ENCODE data around the gene SERHL2.
A peak's percentile ranks its signal among the peaks of the same experiment; 100 is the strongest.
"Not testable (repeated sequence)": the region's sequence is repeated elsewhere in the genome, so short reads cannot be mapped to it uniquely, and the experiment has no call there.

The SERHL2 gene

GRCh38 chr22:42574046-42574445, 20.3 kb downstream of the SERHL2 start:
- DNase-seq (ENCODE audit: low read depth in 2 of 2): not testable (repeated sequence)

DNA sequence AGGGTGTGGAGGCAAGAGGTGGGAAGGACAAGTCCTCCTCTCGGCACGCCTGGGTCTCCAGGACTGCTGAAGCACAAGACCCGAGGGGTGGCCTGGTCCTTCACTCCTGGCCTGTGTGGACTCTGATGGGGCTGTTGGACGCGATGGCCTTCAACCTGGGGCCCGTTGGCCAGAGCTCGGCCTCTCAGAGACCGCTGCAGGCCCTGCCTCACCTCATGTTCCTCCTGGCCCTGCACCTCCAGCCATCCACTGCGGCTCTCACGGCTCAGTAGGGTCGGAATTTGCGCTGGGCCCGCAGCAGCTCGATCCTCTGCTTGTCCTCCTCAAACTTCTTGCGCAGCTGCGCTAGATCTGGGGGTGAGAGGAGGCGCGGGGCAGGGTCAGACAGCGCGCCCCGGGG, 20.7 kb downstream of the SERHL2 start:
- DNase-seq (ENCODE audit: low read depth in 2 of 2): not testable (repeated sequence)

- not testable (repeated sequence) for DNase-seq (ENCODE audit: low read depth in 2 of 2)
Observed at GRCh38 chr22:42575996-42576574, 22.3 kb downstream of the SERHL2 start.

DNA sequence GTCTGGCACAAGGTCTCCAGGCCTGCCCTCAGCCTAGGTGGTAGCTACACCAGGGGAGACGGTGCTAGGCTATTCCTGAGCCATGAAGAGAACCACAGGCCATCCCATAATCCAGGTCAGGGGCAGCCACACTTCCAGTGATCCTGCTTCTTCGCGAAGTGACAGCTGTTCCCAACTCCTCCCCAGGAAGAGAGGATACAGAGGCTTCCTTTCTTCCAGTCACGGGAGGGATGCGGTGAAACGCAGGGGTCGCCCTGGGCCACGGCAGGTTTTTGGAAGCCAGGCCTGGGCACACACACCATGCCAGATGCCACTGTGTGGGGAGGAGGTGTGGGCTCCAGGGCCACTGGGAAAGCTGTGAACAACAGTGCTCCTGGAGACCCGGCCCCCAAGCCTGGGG, 23.4 kb downstream of the SERHL2 start:
- DNase-seq (ENCODE audit: low read depth in 2 of 2): not testable (repeated sequence)

DNA sequence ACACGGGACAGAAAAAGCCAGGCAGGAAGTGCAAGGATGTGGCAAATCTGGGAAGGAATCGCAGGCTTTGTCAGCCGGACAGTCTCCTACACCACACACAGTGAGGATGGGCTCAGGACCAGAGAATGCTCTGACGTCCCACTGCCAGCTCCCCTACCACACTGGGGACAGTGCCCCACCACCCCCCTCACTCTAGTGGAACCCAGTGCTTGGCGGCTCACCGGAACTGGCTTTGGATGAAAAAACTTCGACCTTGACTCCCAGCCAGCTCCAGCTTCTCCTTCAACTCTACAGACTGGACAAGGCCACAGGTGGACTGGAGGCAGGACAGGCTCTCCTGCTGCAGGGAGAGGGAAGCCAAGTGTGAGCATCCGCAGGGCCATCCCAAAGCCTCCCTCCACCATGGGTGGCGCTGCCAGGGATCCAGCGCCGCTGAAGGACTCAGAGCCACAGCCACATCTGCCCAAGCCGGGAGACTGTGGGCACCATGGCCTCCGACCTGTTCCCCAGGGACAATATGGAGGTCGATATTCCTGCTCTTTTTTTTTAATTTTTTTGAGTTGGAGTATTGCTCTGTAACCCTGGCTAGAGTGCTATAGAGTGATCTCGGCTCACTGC, 24.0 kb downstream of the SERHL2 start:
- no peak for DNase-seq (ENCODE audit: low read depth in 2 of 2)

DNA sequence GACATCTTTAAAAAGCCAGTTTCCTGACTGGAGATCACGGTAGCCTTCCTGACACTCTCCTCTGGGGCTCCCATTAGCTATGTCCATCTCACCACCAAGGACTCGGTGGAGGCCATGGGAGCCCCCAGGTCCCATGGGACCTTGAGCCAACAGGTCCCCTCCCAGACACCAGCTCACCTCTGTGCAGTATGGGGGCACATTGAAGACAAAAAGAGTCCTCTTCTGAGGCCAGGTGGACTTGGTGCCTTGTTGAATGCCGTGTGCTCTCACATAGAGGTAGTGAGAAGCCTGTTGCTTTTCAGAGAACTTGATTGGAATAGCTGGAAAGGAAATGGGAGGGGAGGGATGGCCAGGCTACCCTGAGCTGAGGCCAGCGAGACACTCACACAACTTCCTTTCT, 26.3 kb downstream of the SERHL2 start:
- DNase-seq (ENCODE audit: low read depth in 2 of 2): not testable (repeated sequence)

DNA sequence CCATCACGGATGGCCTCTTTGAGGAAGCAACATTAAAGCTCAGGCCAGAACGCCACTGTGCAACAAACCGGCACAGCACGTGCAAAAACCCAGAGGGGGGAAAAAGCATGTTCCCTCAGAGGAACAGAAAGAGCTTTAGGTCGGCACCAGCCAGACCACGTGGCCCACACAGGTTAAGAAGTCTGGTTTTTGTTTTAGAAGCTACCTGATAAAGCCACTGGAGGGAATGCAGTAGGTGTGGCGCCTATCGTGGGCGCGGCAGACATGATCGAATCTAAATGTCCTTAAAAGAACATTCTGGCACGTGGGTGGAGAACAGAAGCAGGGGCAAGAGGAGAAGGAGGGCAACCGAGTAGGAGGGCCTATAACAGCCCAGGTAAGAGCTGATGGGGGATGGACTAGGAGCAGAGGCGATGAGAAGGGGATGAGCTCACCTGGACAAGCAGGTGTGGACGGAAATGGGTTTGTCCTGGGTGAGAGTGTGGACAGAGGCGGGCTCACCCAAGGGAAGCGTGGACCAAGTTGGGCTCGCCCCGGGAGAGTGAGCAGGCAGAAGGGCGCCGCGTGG, 27.5 kb downstream of the SERHL2 start:
- not testable (repeated sequence) for DNase-seq (ENCODE audit: low read depth in 2 of 2)

GRCh38 chr22:42581762-42582716, 28.3 kb downstream of the SERHL2 start:
- DNase-seq (ENCODE audit: low read depth in 2 of 2): peak; percentile 14 to 29

DNA sequence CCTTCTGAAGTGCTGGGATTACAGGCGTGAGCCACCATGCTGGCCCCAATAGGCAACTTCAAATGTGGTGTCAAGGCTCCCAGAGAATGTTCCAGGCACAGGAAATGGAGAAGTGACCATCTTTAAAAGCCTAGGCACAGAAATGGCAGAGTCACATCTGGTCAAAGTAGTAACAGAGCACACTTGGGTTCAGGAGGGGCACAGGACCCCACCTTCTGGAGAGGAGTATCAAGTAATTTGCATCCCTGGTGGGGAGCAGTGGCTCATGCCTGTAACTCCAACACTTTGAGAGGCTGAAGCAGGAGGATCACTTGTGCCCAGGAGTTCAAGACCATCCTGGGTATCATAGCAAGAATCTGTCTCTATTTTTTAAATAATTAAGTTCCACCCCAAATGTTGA, 29.2 kb downstream of the SERHL2 start:
- no peak for DNase-seq (ENCODE audit: low read depth in 2 of 2)

- DNase-seq (ENCODE audit: low read depth in 2 of 2): no peak
Observed at GRCh38 chr22:42584364-42584940, 30.7 kb downstream of the SERHL2 start.

DNA sequence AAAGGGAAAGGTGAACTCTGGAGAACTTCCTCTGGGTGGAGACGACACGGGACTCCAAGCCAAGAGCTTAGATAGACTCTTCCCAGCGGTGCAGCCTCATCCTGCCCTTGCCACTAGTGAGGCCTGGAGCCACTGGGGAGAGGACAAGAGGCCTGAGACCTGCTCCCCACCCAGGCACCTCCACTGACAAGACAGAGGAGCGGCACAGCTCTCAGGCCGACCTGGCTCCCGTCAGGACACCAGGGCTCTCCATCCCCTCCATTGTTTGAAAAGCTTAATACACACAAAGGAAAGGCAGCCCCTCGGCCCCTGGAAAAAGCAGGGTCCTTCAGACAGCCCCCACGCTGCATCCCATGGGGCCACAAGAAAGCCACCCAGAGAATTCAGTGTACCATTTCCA, 31.3 kb downstream of the SERHL2 start:
- no peak for DNase-seq (ENCODE audit: low read depth in 2 of 2)

- DNase-seq (ENCODE audit: low read depth in 2 of 2): no peak
Observed at GRCh38 chr22:42586381-42586780, 32.6 kb downstream of the SERHL2 start.

- DNase-seq (ENCODE audit: low read depth in 2 of 2): no peak
Observed at GRCh38 chr22:42587588-42588175, 33.9 kb downstream of the SERHL2 start.

GRCh38 chr22:42591987-42592386, 38.2 kb downstream of the SERHL2 start:
- no peak for DNase-seq (ENCODE audit: low read depth in 2 of 2)

- no peak for DNase-seq (ENCODE audit: low read depth in 2 of 2)
Observed at GRCh38 chr22:42595434-42595833, 41.7 kb downstream of the SERHL2 start.

- no peak for DNase-seq (ENCODE audit: low read depth in 2 of 2)
Observed at GRCh38 chr22:42596336-42596735, 42.6 kb downstream of the SERHL2 start.

DNA sequence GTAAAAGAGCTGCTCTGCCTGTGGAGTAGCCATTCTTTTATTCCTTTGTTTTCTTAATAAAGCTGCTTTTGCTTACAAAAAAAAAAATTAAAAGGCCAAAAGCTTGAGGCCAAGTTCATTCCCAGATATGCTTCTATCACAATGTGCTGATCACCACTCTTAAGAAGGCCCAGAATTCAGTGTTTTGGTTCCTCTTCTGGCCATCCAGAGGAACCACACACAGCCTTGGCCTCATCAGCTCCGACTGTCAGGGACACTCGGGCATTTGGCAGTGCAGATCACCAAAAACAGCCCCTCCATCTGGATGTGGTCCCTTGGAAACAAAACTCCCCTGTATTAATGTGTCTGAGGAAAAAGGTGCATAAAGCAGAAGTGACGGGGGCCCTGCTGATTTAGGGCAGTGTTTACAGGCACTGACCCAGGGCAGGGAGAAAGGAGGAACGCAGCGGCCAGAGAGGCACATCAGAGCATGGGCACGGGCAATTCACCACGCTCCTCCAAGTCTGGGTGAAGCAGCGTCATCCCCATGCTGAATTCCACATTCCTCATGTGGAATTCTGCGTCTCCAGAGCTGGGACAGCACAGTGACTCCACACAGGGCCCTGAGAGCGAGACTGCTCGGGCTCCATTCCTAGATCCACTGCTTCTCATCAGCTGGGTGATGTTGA, 43.2 kb downstream of the SERHL2 start:
- no peak for DNase-seq (ENCODE audit: low read depth in 2 of 2)

GRCh38 chr22:42601879-42602465, 48.2 kb downstream of the SERHL2 start:
- DNase-seq (ENCODE audit: low read depth in 2 of 2): no peak

GRCh38 chr22:42602470-42602869, 48.7 kb downstream of the SERHL2 start:
- no peak for DNase-seq (ENCODE audit: low read depth in 2 of 2)

- DNase-seq (ENCODE audit: low read depth in 2 of 2): no peak
Observed at GRCh38 chr22:42603427-42603826, 49.7 kb downstream of the SERHL2 start.

DNA sequence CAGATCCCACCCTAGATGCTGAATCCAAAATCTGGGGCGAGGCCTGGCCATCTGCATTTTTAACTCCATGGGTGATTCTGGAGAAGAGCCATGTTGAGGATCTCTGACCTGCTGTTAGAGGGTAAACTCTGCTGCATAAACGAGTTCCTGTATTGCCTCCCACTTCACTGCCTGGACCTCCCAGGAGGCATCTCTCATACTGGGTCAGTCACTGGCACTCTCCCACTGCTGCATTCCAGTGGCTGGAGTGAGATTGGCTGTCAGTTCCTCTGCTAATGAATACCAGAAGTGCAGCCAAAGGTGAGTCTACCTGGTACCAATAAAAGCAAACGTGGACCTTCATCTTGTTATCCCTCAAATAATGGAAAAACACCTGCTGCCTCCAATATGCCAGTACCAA, 50.6 kb downstream of the SERHL2 start:
- no peak for DNase-seq (ENCODE audit: low read depth in 2 of 2)

Data from fibroblast of skin of left quadriceps (primary cell).